Gastrocnemius medialis (tissue), 4 donors: ENCODE measurements around the gene MMP19. TPM values are rescaled to one million over a fixed set of nuclear protein-coding genes. Genes with fewer than 3 reads are reported as not detected.

Experiments used
- ATAC-seq, 2 donors: fragments of 150-250 bp; one replicate each; pipeline ENCODE4 v1.9.1; 2016
- DNase-seq, 2 donors: peaks; one replicate each; pipeline ENCODE4 v3.0.0-alpha.2; 2019
- H3K27ac ChIP-seq, 4 donors: fragments of 200-600 bp; sonication (generic); 1 replicate in 1 of 4; 2 replicates in 3 of 4; pipeline ENCODE4 v1.5.1; 2016 to 2018; ENCODE audit warnings: mild to moderate bottlenecking in 2 of 4, moderate library complexity in 1 of 4
- H3K27me3 ChIP-seq, 3 donors: fragments of 200-600 bp; sonication (generic) in 2 of 3; 1 replicate in 1 of 3; 2 replicates in 2 of 3; pipeline versions ENCODE4 v1.5.1 to v1.6.0; 2016 to 2019; ENCODE audit warnings: mild to moderate bottlenecking in 1 of 3, moderate library complexity in 1 of 3
- H3K36me3 ChIP-seq, 2 donors: fragments of 200-600 bp; sonication (generic) in 1 of 2; one replicate each; pipeline ENCODE4 v1.5.1; 2017 to 2018
- H3K4me1 ChIP-seq, 2 donors: fragments of 200-600 bp; sonication (generic) in 1 of 2; one replicate each; pipeline ENCODE4 v1.5.1; 2016 to 2017; ENCODE audit warnings: mild to moderate bottlenecking in 2 of 2
- H3K4me3 ChIP-seq, 4 donors: fragments of 200-600 bp; sonication (generic) in 3 of 4; 1 replicate in 1 of 4; 2 replicates in 3 of 4; pipeline ENCODE4 v1.5.1; 2016 to 2019; ENCODE audit warnings: mild to moderate bottlenecking in 2 of 4
- H3K9me3 ChIP-seq, 3 donors: fragments of 200-600 bp; sonication (generic) in 2 of 3; 1 replicate in 1 of 3; 2 replicates in 2 of 3; pipeline ENCODE4 v1.5.1; 2016 to 2019
- POLR2A ChIP-seq, 2 donors: fragments of 450-650 bp; IDR thresholded peaks; one replicate each; pipeline ENCODE4 v1.6.1; 2017; ENCODE audit warnings: antibody characterized with exemption in 2 of 2, mild to moderate bottlenecking in 2 of 2, moderate library complexity in 2 of 2
- in situ Hi-C, 4 donors: fragments of 200-750 bp; cut with MboI; loops; one replicate each; pipeline versions ENCODE4 v1.15.0 to v1.8.0; 2017; ENCODE audit warnings: low sequenced_read_pairs in 4 of 4
- intact Hi-C: fragments of 100-400 bp; cut with DNase I; formaldehyde crosslinking; loops from one replicate; pipeline ENCODE4 v1.15.1; 2023; ENCODE audit warnings: low total_unique reads
- total RNA-seq, 4 donors: library from RNA; depleted of rRNA; stranded (reverse); fragments of >200 nt; gene quantifications; one replicate each; pipeline versions ENCODE4 v1.1.0 to v1.2.3, GENCODE V29; 2016
- TF ChIP-seq, protein P1 (sequence below), 5 experiments: fragments of 450-650 bp in 3 of 5; fragments of 200-600 bp in 2 of 5; sonication (generic) in 2 of 5; IDR thresholded peaks in 4 of 5; conservative IDR thresholded peaks in 1 of 5; 1 replicate in 4 of 5; 2 replicates in 1 of 5; pipeline ENCODE4 v1.5.1; 2016 to 2019; ENCODE audit warnings: antibody characterized with exemption in 5 of 5, mild to moderate bottlenecking in 3 of 5, moderate library complexity in 3 of 5

MMP19 gene
- total RNA-seq, 4 donors from 2014 or later = 0.44 to 3.1 (median 1.8) TPM

GRCh38 chr12:55809274-55809673 lies 33.5 kb downstream of the MMP19 start:
- in situ Hi-C loops (loop anchor here in 2 of 4 donors (25.0 kb wide), 2 partner anchors 128 to 147 kb away; partner anchors contain the start of genes DGKA (in 1 of the 2) and PYM1 (in 1 of the 2)), intact Hi-C loops (no loop called here)
- Histone ChIP-seq H3K4me3 (no peak overlapping the region), H3K36me3 (peaks cover 0 to 9% of the 10 kb centered on the region in 2 donors), H3K9me3 (no peaks in the 10 kb centered on the region), H3K27ac (no peak overlapping the region), H3K27me3 (no peaks in the 10 kb centered on the region), H3K4me1 (peaks cover 7 to 11% of the 10 kb centered on the region in 2 donors)
- DNase-seq (no peak), ATAC-seq (no peak)
- TF ChIP-seq POLR2A (IDR thresholded peaks at IDR 0.05) = no peak
- TF ChIP-seq, protein P1, sequence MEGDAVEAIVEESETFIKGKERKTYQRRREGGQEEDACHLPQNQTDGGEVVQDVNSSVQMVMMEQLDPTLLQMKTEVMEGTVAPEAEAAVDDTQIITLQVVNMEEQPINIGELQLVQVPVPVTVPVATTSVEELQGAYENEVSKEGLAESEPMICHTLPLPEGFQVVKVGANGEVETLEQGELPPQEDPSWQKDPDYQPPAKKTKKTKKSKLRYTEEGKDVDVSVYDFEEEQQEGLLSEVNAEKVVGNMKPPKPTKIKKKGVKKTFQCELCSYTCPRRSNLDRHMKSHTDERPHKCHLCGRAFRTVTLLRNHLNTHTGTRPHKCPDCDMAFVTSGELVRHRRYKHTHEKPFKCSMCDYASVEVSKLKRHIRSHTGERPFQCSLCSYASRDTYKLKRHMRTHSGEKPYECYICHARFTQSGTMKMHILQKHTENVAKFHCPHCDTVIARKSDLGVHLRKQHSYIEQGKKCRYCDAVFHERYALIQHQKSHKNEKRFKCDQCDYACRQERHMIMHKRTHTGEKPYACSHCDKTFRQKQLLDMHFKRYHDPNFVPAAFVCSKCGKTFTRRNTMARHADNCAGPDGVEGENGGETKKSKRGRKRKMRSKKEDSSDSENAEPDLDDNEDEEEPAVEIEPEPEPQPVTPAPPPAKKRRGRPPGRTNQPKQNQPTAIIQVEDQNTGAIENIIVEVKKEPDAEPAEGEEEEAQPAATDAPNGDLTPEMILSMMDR (IDR thresholded peaks at IDR 0.05 in 4 of 5, conservative IDR thresholded peaks at IDR 0.05 in 1 of 5) = no peak

GRCh38 chr12:55806982-55807381 lies 35.8 kb downstream of the MMP19 start:
- Histone ChIP-seq H3K36me3 (peaks cover 0 to 22% of the 10 kb centered on the region in 2 donors), H3K4me3 (no peak overlapping the region), H3K27ac (no peak overlapping the region), H3K27me3 (no peaks in the 10 kb centered on the region), H3K9me3 (no peaks in the 10 kb centered on the region), H3K4me1 (peaks cover 0 to 6% of the 10 kb centered on the region in 2 donors)
- TF ChIP-seq, protein P1 (IDR thresholded peaks at IDR 0.05 in 4 of 5, conservative IDR thresholded peaks at IDR 0.05 in 1 of 5) = no peak
- no peak for TF ChIP-seq POLR2A (IDR thresholded peaks at IDR 0.05)
- in situ Hi-C loops (loop anchor here in 2 of 4 donors (25.0 kb wide), 2 partner anchors 130 to 145 kb away; partner anchors contain the start of genes DGKA (in 1 of the 2) and PYM1 (in 1 of the 2)), intact Hi-C loops (no loop called here)
- DNase-seq (no peak), ATAC-seq (no peak)

DNA sequence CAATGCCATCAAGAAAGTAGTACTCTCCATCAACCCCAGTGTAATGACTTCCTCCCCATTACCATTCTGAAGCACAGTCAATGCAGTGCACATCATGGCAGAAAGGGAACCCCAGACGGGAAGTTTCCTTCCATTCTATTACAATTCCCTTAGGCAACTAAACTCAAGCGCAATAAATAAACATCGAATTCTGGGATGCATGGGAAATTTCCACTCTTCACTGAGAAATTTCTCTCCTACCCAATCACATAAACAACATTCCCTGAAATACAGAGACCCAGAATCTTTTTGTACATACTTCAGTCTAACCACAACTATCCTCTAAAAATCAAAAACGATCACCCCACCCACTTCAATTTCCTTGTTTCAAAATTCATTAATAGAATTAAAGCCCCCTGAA lies 45.2 kb downstream of the MMP19 start:
- in situ Hi-C loops = no loop called here
- peaks cover 0 to 76% of the 10 kb centered on the region in 2 donors for H3K36me3 ChIP-seq
- H3K27ac ChIP-seq = no peak overlapping the region
- no peak overlapping the region for H3K4me3 ChIP-seq
- no peak for TF ChIP-seq POLR2A (IDR thresholded peaks at IDR 0.05)
- TF ChIP-seq, protein P1 (IDR thresholded peaks at IDR 0.05 in 4 of 5, conservative IDR thresholded peaks at IDR 0.05 in 1 of 5) = no peak
- H3K4me1 ChIP-seq = no peaks in the 10 kb centered on the region
- DNase-seq (no peak), ATAC-seq (no peak)
- intact Hi-C loops = loop anchor here (2.0 kb wide), 1 partner anchor 59 kb away; no protein-coding TSS in a partner anchor
- no peaks in the 10 kb centered on the region for H3K27me3 ChIP-seq
- H3K9me3 ChIP-seq = no peaks in the 10 kb centered on the region

DNA sequence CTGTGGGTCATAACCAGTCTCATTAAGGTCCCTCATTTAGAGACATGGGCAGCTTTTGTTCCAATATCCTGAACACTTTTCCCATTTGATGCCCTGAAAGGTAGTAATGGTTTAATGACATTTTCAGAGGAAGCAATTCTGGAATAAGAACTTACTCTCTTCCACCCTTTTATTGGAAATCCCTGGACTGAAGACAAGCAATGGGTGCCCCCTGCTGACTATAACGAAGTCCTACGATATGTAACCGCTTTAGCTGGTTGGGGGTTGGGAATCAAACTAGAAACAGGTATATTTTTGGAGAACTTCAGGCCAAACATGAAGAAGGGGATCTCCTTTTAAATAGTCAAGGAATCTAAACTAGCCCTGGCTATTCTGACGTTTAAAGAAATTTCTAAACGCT lies 45.7 kb downstream of the MMP19 start:
- Histone ChIP-seq H3K4me3 (no peak overlapping the region), H3K9me3 (no peaks in the 10 kb centered on the region), H3K27me3 (no peaks in the 10 kb centered on the region), H3K4me1 (no peaks in the 10 kb centered on the region), H3K36me3 (peaks cover 0 to 74% of the 10 kb centered on the region in 2 donors), H3K27ac (no peak overlapping the region)
- DNase-seq = no peak
- intact Hi-C loops = loop anchor here (2.0 kb wide), 1 partner anchor 58 kb away; no protein-coding TSS in a partner anchor
- TF ChIP-seq, protein P1 (IDR thresholded peaks at IDR 0.05 in 4 of 5, conservative IDR thresholded peaks at IDR 0.05 in 1 of 5) = peak in 4 of 5 experiments; percentile 6 to 38 (median 22)
- TF ChIP-seq POLR2A (IDR thresholded peaks at IDR 0.05) = no peak
- ATAC-seq = no peak
- in situ Hi-C loops = no loop called here
